ENCODE measurements around the gene LRRC71.

LRRC71 gene

GRCh38 chr1:156889802-156890580 lies 30.4 kb upstream of the LRRC71 start:
- TF ChIP-seq ZFX (IDR thresholded peaks at IDR 0.05; ENCODE audit: borderline replicate concordance) (no peak), CTCF (IDR thresholded peaks at IDR 0.05) (peak; percentile 98)
- no peak overlapping the region for H3K27ac ChIP-seq

- H3K27ac ChIP-seq: no peak overlapping the region
- TF ChIP-seq CTCF (IDR thresholded peaks at IDR 0.05) (peak; percentile 100), ZFX (IDR thresholded peaks at IDR 0.05; ENCODE audit: borderline replicate concordance) (no peak)
Observed at GRCh38 chr1:156892190-156893047, 28.0 kb upstream of the LRRC71 start.

- no peak for TF ChIP-seq ZFX (IDR thresholded peaks at IDR 0.05; ENCODE audit: borderline replicate concordance)
- no peak for TF ChIP-seq CTCF (IDR thresholded peaks at IDR 0.05)
- no peak within 1 kb of the TSS for H3K27ac ChIP-seq
Observed at GRCh38 chr1:156893048-156893953, 27.1 kb upstream of the LRRC71 start, which contains the start of gene PEAR1. TSS of gene PEAR1 (plus strand) at chr1:156893718. CDS start at chr1:156903927, 10,209 bp downstream.

GRCh38 chr1:156894001-156894400 lies 26.4 kb upstream of the LRRC71 start:
- no peak overlapping the region for H3K27ac ChIP-seq
- TF ChIP-seq ZFX (IDR thresholded peaks at IDR 0.05; ENCODE audit: borderline replicate concordance): no peak
- no peak for TF ChIP-seq CTCF (IDR thresholded peaks at IDR 0.05)

- H3K27ac ChIP-seq: no peak overlapping the region
- no peak for TF ChIP-seq ZFX (IDR thresholded peaks at IDR 0.05; ENCODE audit: borderline replicate concordance)
- TF ChIP-seq CTCF (IDR thresholded peaks at IDR 0.05): no peak
Observed at GRCh38 chr1:156894711-156895454, 25.5 kb upstream of the LRRC71 start.

- TF ChIP-seq ZFX (IDR thresholded peaks at IDR 0.05; ENCODE audit: borderline replicate concordance) (no peak), CTCF (IDR thresholded peaks at IDR 0.05) (no peak)
- H3K27ac ChIP-seq: no peak overlapping the region
Observed at GRCh38 chr1:156895455-156895812, 25.0 kb upstream of the LRRC71 start.

Data from 22Rv1 (cell line).